ENCODE results near the gene AANAT.

Gene AANAT

GRCh38 chr17:76442341-76443338 lies 24.8 kb upstream of the AANAT start:
- DNase-seq (ENCODE audit: low spot score), result no peak

GRCh38 chr17:76444518-76445311 lies 22.7 kb upstream of the AANAT start:
- DNase-seq (ENCODE audit: low spot score), result no peak

GRCh38 chr17:76445697-76446448 lies 21.5 kb upstream of the AANAT start:
- no peak for DNase-seq (ENCODE audit: low spot score)

GRCh38 chr17:76446449-76447231 lies 20.8 kb upstream of the AANAT start:
- DNase-seq (ENCODE audit: low spot score), result peak; percentile 80

- no peak for DNase-seq (ENCODE audit: low spot score)
Measured at GRCh38 chr17:76447931-76448652, 19.3 kb upstream of the AANAT start.

GRCh38 chr17:76449126-76449525 lies 18.3 kb upstream of the AANAT start:
- no peak for DNase-seq (ENCODE audit: low spot score)

GRCh38 chr17:76451506-76451905 lies 15.9 kb upstream of the AANAT start:
- DNase-seq (ENCODE audit: low spot score), result no peak

GRCh38 chr17:76452127-76452659 lies 15.2 kb upstream of the AANAT start:
- DNase-seq (ENCODE audit: low spot score), result no peak

GRCh38 chr17:76452660-76453430 lies 14.6 kb upstream of the AANAT start, which contains the start of gene UBE2O:
UBE2O (minus strand) TSS chr17:76453152; CDS start chr17:76453141, 11 bp downstream.
- DNase-seq (ENCODE audit: low spot score), result peak; percentile 85

- DNase-seq (ENCODE audit: low spot score), result no peak
Measured at GRCh38 chr17:76453431-76453743, 14.0 kb upstream of the AANAT start.

GRCh38 chr17:76458580-76459490 lies 8.6 kb upstream of the AANAT start:
- peak; percentile 64 for DNase-seq (ENCODE audit: low spot score)

GRCh38 chr17:76459674-76460073 lies 7.7 kb upstream of the AANAT start:
- DNase-seq (ENCODE audit: low spot score), result no peak

GRCh38 chr17:76461765-76462555 lies 5.4 kb upstream of the AANAT start:
- no peak for DNase-seq (ENCODE audit: low spot score)

GRCh38 chr17:76462556-76463290 lies 4.7 kb upstream of the AANAT start:
- no peak for DNase-seq (ENCODE audit: low spot score)

GRCh38 chr17:76466775-76467130 lies 650 bp upstream of the AANAT start:
- no peak for DNase-seq (ENCODE audit: low spot score)

GRCh38 chr17:76467809-76468633 lies 618 bp downstream of the AANAT start:
- DNase-seq (ENCODE audit: low spot score), result no peak
